ENCODE results near the gene VDAC1.

The VDAC1 gene

GRCh38 chr5:133925866-133926488, 78.8 kb downstream of the VDAC1 start:
- Histone ChIP-seq H3K4me3 (ENCODE audit: low read length) (no peak overlapping the region), H3K4me2 (ENCODE audit: low read length) (no peak overlapping the region), H3K9me3 (replicated peaks; ENCODE audit: low read length) (no peaks in the 10 kb centered on the region), H3K4me1 (ENCODE audit: control insufficient read depth, insufficient read depth, low read length) (peaks cover 8% of the 10 kb centered on the region), H3K27me3 (ENCODE audit: control insufficient read depth, insufficient read depth, low read length) (peaks cover 31% of the 10 kb centered on the region), H3K36me3 (ENCODE audit: insufficient read depth, low read length) (no peaks in the 10 kb centered on the region), H3K9ac (ENCODE audit: low read depth, low read length) (no peak overlapping the region)

- H3K4me1 ChIP-seq (ENCODE audit: control insufficient read depth, insufficient read depth, low read length), result peaks cover 7% of the 10 kb centered on the region
- no peak overlapping the region for H3K4me3 ChIP-seq (ENCODE audit: low read length)
- H3K4me2 ChIP-seq (ENCODE audit: low read length), result no peak overlapping the region
- no peaks in the 10 kb centered on the region for H3K36me3 ChIP-seq (ENCODE audit: insufficient read depth, low read length)
- H3K9me3 ChIP-seq (replicated peaks; ENCODE audit: low read length), result no peaks in the 10 kb centered on the region
- H3K27me3 ChIP-seq (ENCODE audit: control insufficient read depth, insufficient read depth, low read length), result peaks cover 38% of the 10 kb centered on the region
- no peak overlapping the region for H3K9ac ChIP-seq (ENCODE audit: low read depth, low read length)
Measured at GRCh38 chr5:133925269-133925668, 79.5 kb downstream of the VDAC1 start.

- H3K9me3 ChIP-seq (replicated peaks; ENCODE audit: low read length), result no peaks in the 10 kb centered on the region
- no peak overlapping the region for H3K9ac ChIP-seq (ENCODE audit: low read depth, low read length)
- no peak overlapping the region for H3K4me3 ChIP-seq (ENCODE audit: low read length)
- no peaks in the 10 kb centered on the region for H3K36me3 ChIP-seq (ENCODE audit: insufficient read depth, low read length)
- peaks cover 38% of the 10 kb centered on the region for H3K27me3 ChIP-seq (ENCODE audit: control insufficient read depth, insufficient read depth, low read length)
- no peak overlapping the region for H3K4me2 ChIP-seq (ENCODE audit: low read length)
- no peaks in the 10 kb centered on the region for H3K4me1 ChIP-seq (ENCODE audit: control insufficient read depth, insufficient read depth, low read length)
Measured at GRCh38 chr5:133924221-133924920, 80.4 kb downstream of the VDAC1 start.

GRCh38 chr5:133921979-133922378, 82.8 kb downstream of the VDAC1 start:
- Histone ChIP-seq H3K4me2 (ENCODE audit: low read length) (no peak overlapping the region), H3K36me3 (ENCODE audit: insufficient read depth, low read length) (no peaks in the 10 kb centered on the region), H3K4me3 (ENCODE audit: low read length) (no peak overlapping the region), H3K9me3 (replicated peaks; ENCODE audit: low read length) (no peaks in the 10 kb centered on the region), H3K4me1 (ENCODE audit: control insufficient read depth, insufficient read depth, low read length) (no peaks in the 10 kb centered on the region), H3K9ac (ENCODE audit: low read depth, low read length) (no peak overlapping the region), H3K27me3 (ENCODE audit: control insufficient read depth, insufficient read depth, low read length) (peaks cover 40% of the 10 kb centered on the region)

Measured in skeletal muscle satellite cell (primary cell).